Measurements from ENCODE around the gene SH2D3C.

The SH2D3C gene

DNA sequence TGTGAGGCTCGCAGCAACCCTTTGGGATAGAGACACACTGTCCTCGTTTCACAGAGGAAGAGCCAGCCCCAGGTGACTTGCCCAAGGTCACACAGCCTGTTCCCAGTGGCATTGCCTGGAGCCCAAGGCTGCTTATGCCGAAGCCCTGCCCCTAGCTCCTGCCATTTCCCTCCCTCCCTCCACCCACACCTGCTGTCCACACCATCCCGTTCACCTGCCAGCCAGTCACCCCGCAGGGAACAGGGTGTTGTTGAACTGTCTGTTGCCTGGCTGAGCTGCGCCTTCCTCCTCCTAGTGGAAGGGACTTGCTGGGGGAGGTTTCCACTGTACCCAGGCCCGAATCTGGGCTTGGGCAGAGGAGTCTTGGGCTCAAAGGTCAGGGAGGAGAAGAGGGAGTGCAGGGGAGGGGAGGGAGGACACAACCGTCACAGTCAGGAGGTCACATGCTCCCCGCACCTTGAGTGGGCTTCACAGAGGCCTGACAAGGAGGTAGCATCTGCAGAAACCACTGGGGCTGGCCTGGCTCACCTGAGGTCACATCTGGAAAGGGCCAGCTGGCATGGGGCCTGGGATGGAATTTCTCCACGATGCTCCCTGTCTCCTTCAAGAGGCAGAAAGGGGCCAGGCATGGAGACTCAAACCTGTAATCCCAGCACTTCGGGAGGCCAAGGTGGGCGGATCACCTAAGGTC, 56.3 kb downstream of the SH2D3C start:
- no peaks in the 10 kb centered on the region for H3K4me1 ChIP-seq (ENCODE audit: low read length)
- no peaks in the 10 kb centered on the region for H3K79me2 ChIP-seq (ENCODE audit: low read length)
- no peak overlapping the region for H3K4me2 ChIP-seq (ENCODE audit: low read depth, low read length)
- no peaks in the 10 kb centered on the region for H3K36me3 ChIP-seq (replicated peaks; ENCODE audit: insufficient read depth, low read length)
- H3K4me3 ChIP-seq (ENCODE audit: low read length): no peak overlapping the region
- H3F3A ChIP-seq (ENCODE audit: insufficient read depth, low read length): no peaks in the 10 kb centered on the region
- H3K27ac ChIP-seq (ENCODE audit: low read length): no peak overlapping the region
- no peak overlapping the region for H2AFZ ChIP-seq (ENCODE audit: low read length)
- H3K9me2 ChIP-seq (replicated peaks; ENCODE audit: insufficient read depth, low read length): no peaks in the 10 kb centered on the region
- no peaks in the 10 kb centered on the region for H3K9me3 ChIP-seq (replicated peaks; ENCODE audit: insufficient read depth, low read length)
- TF ChIP-seq EZH2phosphoT487 (IDR thresholded peaks at IDR 0.05; ENCODE audit: low read length): no peak
- no peak for TF ChIP-seq EZH2 (optimal IDR thresholded peaks at IDR 0.05; ENCODE audit: low read depth, low read length)
- TF ChIP-seq, protein P1, sequence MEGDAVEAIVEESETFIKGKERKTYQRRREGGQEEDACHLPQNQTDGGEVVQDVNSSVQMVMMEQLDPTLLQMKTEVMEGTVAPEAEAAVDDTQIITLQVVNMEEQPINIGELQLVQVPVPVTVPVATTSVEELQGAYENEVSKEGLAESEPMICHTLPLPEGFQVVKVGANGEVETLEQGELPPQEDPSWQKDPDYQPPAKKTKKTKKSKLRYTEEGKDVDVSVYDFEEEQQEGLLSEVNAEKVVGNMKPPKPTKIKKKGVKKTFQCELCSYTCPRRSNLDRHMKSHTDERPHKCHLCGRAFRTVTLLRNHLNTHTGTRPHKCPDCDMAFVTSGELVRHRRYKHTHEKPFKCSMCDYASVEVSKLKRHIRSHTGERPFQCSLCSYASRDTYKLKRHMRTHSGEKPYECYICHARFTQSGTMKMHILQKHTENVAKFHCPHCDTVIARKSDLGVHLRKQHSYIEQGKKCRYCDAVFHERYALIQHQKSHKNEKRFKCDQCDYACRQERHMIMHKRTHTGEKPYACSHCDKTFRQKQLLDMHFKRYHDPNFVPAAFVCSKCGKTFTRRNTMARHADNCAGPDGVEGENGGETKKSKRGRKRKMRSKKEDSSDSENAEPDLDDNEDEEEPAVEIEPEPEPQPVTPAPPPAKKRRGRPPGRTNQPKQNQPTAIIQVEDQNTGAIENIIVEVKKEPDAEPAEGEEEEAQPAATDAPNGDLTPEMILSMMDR (IDR thresholded peaks at IDR 0.05; ENCODE audit: low read length): no peak
- no peak overlapping the region for H3K9ac ChIP-seq (ENCODE audit: low read length)
- H3K27me3 ChIP-seq (replicated peaks; ENCODE audit: insufficient read depth, low read length): peaks cover 8% of the 10 kb centered on the region; the same call in 1 of the 2 replicates
- no peak for DNase-seq
- H4K20me1 ChIP-seq (ENCODE audit: insufficient read depth, low read length): no peaks in the 10 kb centered on the region

DNA sequence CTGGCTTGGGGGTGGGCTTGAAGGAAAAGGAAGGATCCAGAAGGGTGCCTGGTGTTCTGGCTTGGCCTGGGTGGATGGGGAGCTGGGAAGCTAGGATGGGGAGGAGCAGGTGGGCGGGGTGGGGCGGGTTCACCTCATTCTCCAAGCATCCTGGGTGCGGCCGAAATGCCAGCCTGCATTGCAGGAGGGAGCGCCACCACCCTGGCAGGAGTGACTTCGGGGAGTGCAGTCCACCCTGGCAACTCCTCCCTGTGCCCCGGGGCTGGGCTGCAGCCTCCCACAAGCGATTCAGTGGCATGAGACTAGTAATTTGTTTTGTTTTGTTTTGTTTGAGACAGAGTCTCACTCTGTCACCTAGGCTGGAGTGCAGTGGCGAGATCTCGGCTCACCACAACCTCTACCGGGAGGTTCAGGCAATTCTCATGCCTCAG, 57.1 kb downstream of the SH2D3C start:
- Histone ChIP-seq H3K79me2 (ENCODE audit: low read length) (no peaks in the 10 kb centered on the region), H3K9ac (ENCODE audit: low read length) (no peak overlapping the region), H3F3A (ENCODE audit: insufficient read depth, low read length) (no peaks in the 10 kb centered on the region), H3K27me3 (replicated peaks; ENCODE audit: insufficient read depth, low read length) (peaks cover 8% of the 10 kb centered on the region; the same call in 1 of the 2 replicates), H3K9me3 (replicated peaks; ENCODE audit: insufficient read depth, low read length) (no peaks in the 10 kb centered on the region), H2AFZ (ENCODE audit: low read length) (no peak overlapping the region), H4K20me1 (ENCODE audit: insufficient read depth, low read length) (no peaks in the 10 kb centered on the region), H3K27ac (ENCODE audit: low read length) (no peak overlapping the region), H3K4me2 (ENCODE audit: low read depth, low read length) (no peak overlapping the region), H3K9me2 (replicated peaks; ENCODE audit: insufficient read depth, low read length) (no peaks in the 10 kb centered on the region), H3K4me1 (ENCODE audit: low read length) (no peaks in the 10 kb centered on the region), H3K36me3 (replicated peaks; ENCODE audit: insufficient read depth, low read length) (no peaks in the 10 kb centered on the region), H3K4me3 (ENCODE audit: low read length) (no peak overlapping the region)
- no peak for TF ChIP-seq EZH2 (optimal IDR thresholded peaks at IDR 0.05; ENCODE audit: low read depth, low read length)
- TF ChIP-seq, protein P1 (IDR thresholded peaks at IDR 0.05; ENCODE audit: low read length): no peak
- no peak for TF ChIP-seq EZH2phosphoT487 (IDR thresholded peaks at IDR 0.05; ENCODE audit: low read length)
- no peak for DNase-seq

DNA sequence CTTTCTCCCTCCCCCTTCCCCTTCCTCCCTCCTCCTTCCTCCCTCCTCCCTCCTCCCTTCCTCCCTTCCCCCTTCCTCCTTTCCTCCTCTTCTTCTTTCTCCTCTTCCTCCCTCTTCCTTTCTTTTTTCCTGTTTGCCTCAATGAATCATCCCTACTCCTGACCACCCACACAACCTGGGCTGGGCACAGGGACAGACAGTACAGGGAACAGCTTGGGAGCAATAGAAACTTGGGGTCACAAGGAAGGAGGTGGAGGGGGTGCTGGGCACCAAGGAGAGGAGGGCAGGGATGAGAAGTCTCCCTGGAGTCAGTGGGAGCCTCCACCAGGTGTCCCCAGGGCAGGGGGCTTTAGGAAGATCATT, 57.6 kb downstream of the SH2D3C start:
- Histone ChIP-seq H3K9me2 (replicated peaks; ENCODE audit: insufficient read depth, low read length) (no peaks in the 10 kb centered on the region), H3F3A (ENCODE audit: insufficient read depth, low read length) (no peaks in the 10 kb centered on the region), H4K20me1 (ENCODE audit: insufficient read depth, low read length) (no peaks in the 10 kb centered on the region), H3K27ac (ENCODE audit: low read length) (no peak overlapping the region), H3K79me2 (ENCODE audit: low read length) (no peaks in the 10 kb centered on the region), H3K9ac (ENCODE audit: low read length) (no peak overlapping the region), H3K36me3 (replicated peaks; ENCODE audit: insufficient read depth, low read length) (no peaks in the 10 kb centered on the region), H3K4me1 (ENCODE audit: low read length) (no peaks in the 10 kb centered on the region), H3K4me2 (ENCODE audit: low read depth, low read length) (no peak overlapping the region), H3K4me3 (ENCODE audit: low read length) (no peak overlapping the region), H3K9me3 (replicated peaks; ENCODE audit: insufficient read depth, low read length) (no peaks in the 10 kb centered on the region), H3K27me3 (replicated peaks; ENCODE audit: insufficient read depth, low read length) (peaks cover 8% of the 10 kb centered on the region; the same call in 1 of the 2 replicates), H2AFZ (ENCODE audit: low read length) (no peak overlapping the region)
- TF ChIP-seq EZH2phosphoT487 (IDR thresholded peaks at IDR 0.05; ENCODE audit: low read length) (no peak), EZH2 (optimal IDR thresholded peaks at IDR 0.05; ENCODE audit: low read depth, low read length) (no peak)
- TF ChIP-seq, protein P1 (IDR thresholded peaks at IDR 0.05; ENCODE audit: low read length): no peak
- no peak for DNase-seq
